Embryonic facial prominence (tissue), 1 donor: ENCODE measurements around the gene SYNJ2.
A peak's percentile ranks its signal among the peaks of the same experiment; 100 is the strongest.

Experiments
- DNase-seq: peaks from one replicate; pipeline ENCODE4 v3.0.0-alpha.2; 2016; ENCODE audit errors: extremely low spot score

Gene SYNJ2

GRCh38 chr6:158118886-158119285 is 137.2 kb downstream of the SYNJ2 start:
- no peak for DNase-seq

- no peak for DNase-seq
Measured at GRCh38 chr6:158121335-158121734, 139.7 kb downstream of the SYNJ2 start.

GRCh38 chr6:158122048-158122447 is 140.4 kb downstream of the SYNJ2 start:
- no peak for DNase-seq

- DNase-seq, result no peak
Measured at GRCh38 chr6:158124288-158124687, 142.6 kb downstream of the SYNJ2 start.

GRCh38 chr6:158125271-158125670 is 143.6 kb downstream of the SYNJ2 start:
- no peak for DNase-seq

- peak; percentile 20 for DNase-seq
Measured at GRCh38 chr6:158131926-158132325, 150.3 kb downstream of the SYNJ2 start.

GRCh38 chr6:158142789-158143188 is 161.1 kb downstream of the SYNJ2 start:
- no peak for DNase-seq

- DNase-seq, result no peak
Measured at GRCh38 chr6:158143700-158144099, 162.0 kb downstream of the SYNJ2 start.
